IPS-15b (cell line): ENCODE results near the gene RBM12.
"Not testable (repeated sequence)": the region's sequence is repeated elsewhere in the genome, so short reads cannot be mapped to it uniquely, and the experiment has no call there.

Experiments used
- H3K27me3 ChIP-seq: one replicate; pipeline ENCODE4 v1.6.1; 2013; ENCODE audit warnings: low read length; ENCODE audit not compliant: control insufficient read depth, insufficient read depth
- H3K36me3 ChIP-seq: one replicate; pipeline ENCODE4 v1.6.1; 2013; ENCODE audit warnings: low read length; ENCODE audit not compliant: control insufficient read depth, insufficient read depth
- H3K4me1 ChIP-seq: one replicate; pipeline ENCODE4 v1.6.1; 2013; ENCODE audit warnings: mild to moderate bottlenecking, low read length; ENCODE audit not compliant: control insufficient read depth, insufficient read depth
- H3K4me3 ChIP-seq: one replicate; pipeline ENCODE4 v1.5.1; 2013; ENCODE audit warnings: low read depth, low read length
- H3K9ac ChIP-seq: one replicate; pipeline ENCODE4 v1.6.1; 2013; ENCODE audit warnings: low read depth, mild to moderate bottlenecking, low read length
- H3K9me3 ChIP-seq: one replicate; pipeline ENCODE4 v1.6.1; 2013; ENCODE audit warnings: mild to moderate bottlenecking, low read length; ENCODE audit not compliant: control insufficient read depth, insufficient read depth

RBM12 gene

GRCh38 chr20:35695245-35695749, 30.6 kb upstream of the RBM12 start:
- Histone ChIP-seq H3K27me3 (no peaks in the 10 kb centered on the region), H3K9ac (no peak overlapping the region), H3K4me1 (no peaks in the 10 kb centered on the region), H3K4me3 (no peak overlapping the region), H3K9me3 (no peaks in the 10 kb centered on the region), H3K36me3 (peaks cover 8% of the 10 kb centered on the region)

GRCh38 chr20:35690265-35690664, 25.6 kb upstream of the RBM12 start:
- no peak overlapping the region for H3K9ac ChIP-seq

GRCh38 chr20:35686872-35687271, 22.2 kb upstream of the RBM12 start:
- not testable (repeated sequence) for H3K36me3 ChIP-seq, H3K9me3 ChIP-seq, H3K4me1 ChIP-seq, H3K9ac ChIP-seq, H3K4me3 ChIP-seq, H3K27me3 ChIP-seq

More at GRCh38 chr20:35690265-35690664, 25.6 kb upstream of the RBM12 start:
- H3K4me1 ChIP-seq: no peaks in the 10 kb centered on the region
- no peak overlapping the region for H3K4me3 ChIP-seq
- H3K27me3 ChIP-seq: no peaks in the 10 kb centered on the region
- no peaks in the 10 kb centered on the region for H3K9me3 ChIP-seq
- peaks cover 8% of the 10 kb centered on the region for H3K36me3 ChIP-seq

DNA sequence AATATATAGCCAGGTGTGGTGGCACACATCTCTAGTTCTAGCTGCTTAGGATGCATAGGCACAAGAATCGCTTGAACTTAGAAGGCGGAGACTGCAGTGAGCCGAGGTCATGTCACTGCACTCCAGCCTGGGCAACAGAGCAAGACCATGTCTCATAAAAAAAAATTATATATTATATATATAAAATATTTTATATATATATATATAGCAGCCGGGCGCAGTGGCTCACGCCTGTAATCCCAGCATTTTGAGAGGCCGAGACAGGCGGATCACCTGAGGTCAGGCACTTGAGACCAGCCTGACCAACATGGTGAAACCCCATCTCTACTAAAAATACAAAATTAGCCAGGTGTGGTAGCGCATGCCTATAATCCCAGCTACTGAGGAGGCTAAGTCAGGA, 20.7 kb upstream of the RBM12 start:
- H3K27me3 ChIP-seq, H3K36me3 ChIP-seq, H3K4me1 ChIP-seq, H3K4me3 ChIP-seq, H3K9me3 ChIP-seq, H3K9ac ChIP-seq: not testable (repeated sequence)

DNA sequence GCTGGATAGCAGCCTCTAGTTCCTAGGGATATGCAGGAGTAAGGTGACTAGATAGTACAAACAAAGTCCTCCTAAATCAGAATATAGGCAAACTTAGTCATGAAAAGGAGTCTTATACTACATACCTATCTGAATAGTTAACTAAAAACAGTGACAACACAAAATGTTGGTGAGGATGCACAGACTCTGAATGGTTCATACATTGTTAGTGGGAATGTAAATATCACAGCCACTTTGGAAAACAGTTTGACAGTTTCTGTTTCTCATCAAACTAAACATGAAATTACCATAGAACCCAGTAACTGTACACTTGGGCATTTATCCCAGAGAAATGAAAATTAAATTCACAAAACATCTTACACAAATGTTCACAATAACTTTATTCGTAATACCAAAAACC, 17.3 kb upstream of the RBM12 start:
- H3K9ac ChIP-seq: no peak overlapping the region
- no peaks in the 10 kb centered on the region for H3K4me1 ChIP-seq
- no peaks in the 10 kb centered on the region for H3K9me3 ChIP-seq
- no peaks in the 10 kb centered on the region for H3K36me3 ChIP-seq
- H3K4me3 ChIP-seq: no peak overlapping the region
- no peaks in the 10 kb centered on the region for H3K27me3 ChIP-seq

- Histone ChIP-seq H3K9me3 (no peaks in the 10 kb centered on the region), H3K9ac (no peak overlapping the region), H3K4me3 (no peak overlapping the region), H3K36me3 (no peaks in the 10 kb centered on the region), H3K4me1 (no peaks in the 10 kb centered on the region), H3K27me3 (no peaks in the 10 kb centered on the region)
These were observed 15.9 kb upstream of the RBM12 start for GRCh38 chr20:35680452-35681183.

DNA sequence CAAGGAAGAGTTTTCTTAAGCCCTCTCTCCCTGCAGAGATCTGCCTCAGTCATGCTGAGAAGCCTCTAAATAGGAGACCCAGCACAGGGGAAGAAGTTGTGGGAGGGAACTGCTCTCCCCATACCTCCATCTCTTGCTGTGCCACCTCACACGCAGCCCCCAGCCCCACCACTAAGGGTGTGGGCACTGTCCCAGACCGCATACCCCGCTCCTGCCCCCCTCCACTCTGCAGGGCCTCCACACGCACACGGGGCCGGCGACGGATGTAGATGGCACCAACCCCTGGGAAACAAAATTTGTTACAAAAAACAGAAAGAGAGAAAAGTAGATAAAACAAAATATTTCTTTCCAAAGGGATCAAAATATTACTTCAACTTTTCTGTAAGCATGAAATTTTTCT, 10.2 kb upstream of the RBM12 start:
- no peak overlapping the region for H3K9ac ChIP-seq
- H3K27me3 ChIP-seq: no peaks in the 10 kb centered on the region
- no peaks in the 10 kb centered on the region for H3K4me1 ChIP-seq
- H3K36me3 ChIP-seq: peaks cover 5% of the 10 kb centered on the region
- no peaks in the 10 kb centered on the region for H3K9me3 ChIP-seq
- H3K4me3 ChIP-seq: no peak overlapping the region

GRCh38 chr20:35673884-35674283, 9.2 kb upstream of the RBM12 start:
- H3K36me3 ChIP-seq: peaks cover 5% of the 10 kb centered on the region
- no peaks in the 10 kb centered on the region for H3K27me3 ChIP-seq
- no peak overlapping the region for H3K9ac ChIP-seq
- H3K4me3 ChIP-seq: no peak overlapping the region
- H3K9me3 ChIP-seq: no peaks in the 10 kb centered on the region
- no peaks in the 10 kb centered on the region for H3K4me1 ChIP-seq

- no peaks in the 10 kb centered on the region for H3K9me3 ChIP-seq
- H3K36me3 ChIP-seq: peaks cover 5% of the 10 kb centered on the region
- H3K4me1 ChIP-seq: no peaks in the 10 kb centered on the region
- no peak overlapping the region for H3K9ac ChIP-seq
- no peaks in the 10 kb centered on the region for H3K27me3 ChIP-seq
- H3K4me3 ChIP-seq: no peak overlapping the region
These were observed 5.0 kb upstream of the RBM12 start for GRCh38 chr20:35669681-35670080.

- no peaks in the 10 kb centered on the region for H3K9me3 ChIP-seq
- no peaks in the 10 kb centered on the region for H3K4me1 ChIP-seq
- no peak overlapping the region for H3K4me3 ChIP-seq
- no peaks in the 10 kb centered on the region for H3K27me3 ChIP-seq
- no peak overlapping the region for H3K9ac ChIP-seq
- H3K36me3 ChIP-seq: peaks cover 3% of the 10 kb centered on the region
These were observed 4.5 kb upstream of the RBM12 start for GRCh38 chr20:35669221-35669620.

DNA sequence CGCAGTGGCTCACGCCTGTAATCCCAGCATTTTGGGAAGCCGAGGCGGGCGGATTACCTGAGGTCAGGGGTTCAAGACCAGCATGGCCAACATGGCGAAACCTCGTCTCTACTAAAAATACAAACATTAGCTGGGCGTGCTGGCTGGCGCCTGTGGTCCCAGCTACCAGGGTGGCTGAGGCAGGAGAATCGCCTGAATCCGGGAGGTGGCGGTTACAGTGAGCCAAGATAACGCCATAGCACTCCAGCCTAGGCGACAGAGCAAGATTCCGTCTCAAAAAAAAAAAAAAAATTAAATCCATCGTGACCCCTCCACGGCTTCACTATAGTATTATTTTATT, 1.2 kb upstream of the RBM12 start:
- peaks cover 4% of the 10 kb centered on the region for H3K4me1 ChIP-seq
- no peaks in the 10 kb centered on the region for H3K9me3 ChIP-seq
- H3K27me3 ChIP-seq: no peaks in the 10 kb centered on the region
- no peak overlapping the region for H3K4me3 ChIP-seq
- no peak overlapping the region for H3K9ac ChIP-seq
- H3K36me3 ChIP-seq: peaks cover under 1% of the 10 kb centered on the region

DNA sequence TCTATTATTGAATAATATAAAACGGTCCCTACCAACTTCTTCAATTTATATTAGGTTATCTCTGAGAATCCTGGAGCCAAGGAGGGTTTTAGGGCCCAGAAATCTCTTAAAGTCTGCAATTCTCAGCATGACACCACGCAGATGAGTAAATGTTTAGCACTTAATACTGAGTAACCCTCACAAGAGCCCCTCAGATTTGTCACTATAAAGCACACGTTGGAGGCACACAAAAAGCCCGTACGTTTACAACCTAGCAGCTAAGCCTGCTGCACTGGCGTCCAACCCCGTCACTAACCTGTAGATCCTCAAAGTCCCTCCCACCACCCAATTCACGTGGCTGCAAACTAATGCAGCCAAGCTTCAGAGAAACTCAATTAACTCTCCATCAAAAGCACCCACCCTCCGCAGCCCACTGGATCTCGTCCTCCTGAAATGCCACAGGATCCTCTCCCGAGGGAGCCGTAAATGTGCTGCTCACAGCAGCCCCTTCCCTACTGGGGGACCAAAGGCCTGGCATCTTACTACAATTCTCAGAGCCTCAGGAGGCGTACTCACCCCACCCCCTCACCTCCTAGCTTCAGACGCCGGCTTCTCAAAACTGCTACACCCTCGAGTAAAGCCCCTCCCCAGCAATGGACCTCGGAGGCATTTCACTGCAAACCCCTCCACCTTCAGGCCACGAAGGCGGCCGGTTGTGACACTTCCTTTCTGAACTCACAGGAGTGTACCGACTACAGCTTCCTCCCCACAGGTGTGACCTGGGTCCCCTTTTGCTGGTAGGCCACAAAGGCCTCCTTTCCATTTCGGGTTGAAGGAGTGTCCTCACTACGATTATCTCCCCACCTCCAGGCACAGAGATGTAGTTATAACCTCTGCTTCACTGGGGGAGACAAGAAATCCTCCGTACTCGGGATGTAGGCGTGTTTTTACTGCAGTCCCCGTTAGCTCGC, 909 bp downstream of the RBM12 start:
- Histone ChIP-seq H3K4me1 (peaks cover 13% of the 10 kb centered on the region), H3K9me3 (no peaks in the 10 kb centered on the region), H3K27me3 (no peaks in the 10 kb centered on the region), H3K4me3 (peak overlapping the region; percentile 100), H3K36me3 (no peaks in the 10 kb centered on the region), H3K9ac (peak overlapping the region; percentile 100)
